ENCODE measurements around the gene HES5.

DNA sequence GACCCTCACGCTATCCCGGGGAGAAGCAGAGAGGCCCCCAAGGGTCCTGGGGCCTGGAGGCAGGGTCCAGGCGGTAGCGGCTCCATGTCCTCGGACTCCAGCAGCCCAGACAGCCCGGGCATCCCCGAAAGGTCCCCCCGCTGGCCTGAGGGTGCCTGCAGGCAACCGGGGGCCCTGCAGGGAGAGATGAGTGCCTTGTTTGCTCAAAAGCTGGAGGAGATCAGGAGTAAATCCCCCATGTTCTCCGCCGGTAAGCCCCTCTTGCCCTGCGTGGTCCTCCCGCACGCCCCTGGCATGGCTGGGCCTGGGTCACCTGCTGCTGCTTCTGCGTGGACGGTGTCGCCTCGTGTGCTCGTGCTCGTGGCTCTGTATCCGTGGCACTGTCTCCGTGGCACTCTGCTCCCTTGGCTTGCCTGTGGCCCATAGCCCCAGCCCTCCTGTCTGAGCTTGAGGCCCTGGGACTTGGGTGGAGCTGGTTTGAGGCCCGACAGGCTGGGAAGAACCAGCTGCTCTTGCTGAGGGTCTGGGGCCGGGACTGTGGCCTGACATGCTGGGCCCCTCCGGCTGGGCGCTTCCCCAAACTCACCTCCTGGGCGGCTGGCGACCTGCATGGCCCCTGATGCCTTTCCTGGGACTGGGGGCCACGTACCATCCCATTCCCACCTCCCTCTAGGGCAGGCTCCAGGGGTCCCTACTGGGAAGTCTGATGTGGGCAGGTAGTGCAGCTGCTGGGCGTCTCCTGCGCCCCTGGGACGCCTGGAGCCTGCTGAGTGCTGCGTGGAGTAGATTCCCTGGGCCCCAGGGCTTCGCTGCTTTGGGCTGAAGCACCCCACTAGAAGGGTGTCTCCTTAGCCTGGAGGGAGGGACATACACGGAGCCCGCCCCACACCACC, 27.2 kb downstream of the HES5 start:
- TF ChIP-seq EZH2phosphoT487 (IDR thresholded peaks at IDR 0.05; ENCODE audit: borderline replicate concordance, low read depth, low read length) = no peak
- TF ChIP-seq, protein P1, sequence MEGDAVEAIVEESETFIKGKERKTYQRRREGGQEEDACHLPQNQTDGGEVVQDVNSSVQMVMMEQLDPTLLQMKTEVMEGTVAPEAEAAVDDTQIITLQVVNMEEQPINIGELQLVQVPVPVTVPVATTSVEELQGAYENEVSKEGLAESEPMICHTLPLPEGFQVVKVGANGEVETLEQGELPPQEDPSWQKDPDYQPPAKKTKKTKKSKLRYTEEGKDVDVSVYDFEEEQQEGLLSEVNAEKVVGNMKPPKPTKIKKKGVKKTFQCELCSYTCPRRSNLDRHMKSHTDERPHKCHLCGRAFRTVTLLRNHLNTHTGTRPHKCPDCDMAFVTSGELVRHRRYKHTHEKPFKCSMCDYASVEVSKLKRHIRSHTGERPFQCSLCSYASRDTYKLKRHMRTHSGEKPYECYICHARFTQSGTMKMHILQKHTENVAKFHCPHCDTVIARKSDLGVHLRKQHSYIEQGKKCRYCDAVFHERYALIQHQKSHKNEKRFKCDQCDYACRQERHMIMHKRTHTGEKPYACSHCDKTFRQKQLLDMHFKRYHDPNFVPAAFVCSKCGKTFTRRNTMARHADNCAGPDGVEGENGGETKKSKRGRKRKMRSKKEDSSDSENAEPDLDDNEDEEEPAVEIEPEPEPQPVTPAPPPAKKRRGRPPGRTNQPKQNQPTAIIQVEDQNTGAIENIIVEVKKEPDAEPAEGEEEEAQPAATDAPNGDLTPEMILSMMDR (conservative IDR thresholded peaks at IDR 0.05; ENCODE audit: low read length) = no peak
